Right atrium auricular region (tissue), 2 donors: Measurements from ENCODE around the gene PCSK6. TPM values are rescaled to one million over a fixed set of nuclear protein-coding genes. Genes with fewer than 3 reads are reported as not detected.
A peak's percentile ranks its signal among the peaks of the same experiment; 100 is the strongest.

Source experiments
- DNase-seq: peaks from one replicate; pipeline ENCODE4 v3.0.0-alpha.2; 2019; ENCODE audit warnings: low spot score
- H3K27ac ChIP-seq, 2 donors: fragments of 200-600 bp; sonication (generic); 1 replicate in 1 of 2; 2 replicates in 1 of 2; pipeline ENCODE4 v1.5.1; 2016 to 2019
- H3K27me3 ChIP-seq, 2 donors: fragments of 200-600 bp; sonication (generic); one replicate each; pipeline versions ENCODE4 v1.5.1 to v1.6.0; 2017 to 2019
- H3K36me3 ChIP-seq: fragments of 200-600 bp; sonication (generic); one replicate; pipeline ENCODE4 v1.5.1; 2016
- H3K4me1 ChIP-seq, 2 donors: fragments of 200-600 bp; sonication (generic); one replicate each; pipeline versions ENCODE4 v1.5.1 to v1.6.0; 2017 to 2019
- H3K4me3 ChIP-seq, 2 donors: fragments of 200-600 bp; sonication (generic); 1 replicate in 1 of 2; 2 replicates in 1 of 2; pipeline ENCODE4 v1.5.1; 2017 to 2019; ENCODE audit warnings: mild to moderate bottlenecking in 1 of 2, moderate library complexity in 1 of 2
- H3K9me3 ChIP-seq, 2 donors: fragments of 200-600 bp; sonication (generic); one replicate each; pipeline ENCODE4 v1.5.1; 2019
- total RNA-seq, 2 donors: library from RNA; depleted of rRNA; stranded (reverse); fragments of >200 nt; gene quantifications; one replicate each; pipeline ENCODE4 v1.1.0, GENCODE V29; 2016
- TF ChIP-seq, protein P1 (sequence below), 2 donors: fragments of 200-600 bp; sonication (generic); IDR thresholded peaks; one replicate each; pipeline ENCODE4 v1.5.1; 2019; ENCODE audit warnings: antibody characterized with exemption in 2 of 2

The PCSK6 gene
- total RNA-seq, 2 donors from 2014 or later: 14.4 to 19.9 TPM

GRCh38 chr15:101461097-101461496 lies 28.4 kb downstream of the PCSK6 start:
- H3K4me1 ChIP-seq: peaks cover 0 to 6% of the 10 kb centered on the region in 2 donors
- H3K27ac ChIP-seq: no peak overlapping the region
- TF ChIP-seq, protein P1, sequence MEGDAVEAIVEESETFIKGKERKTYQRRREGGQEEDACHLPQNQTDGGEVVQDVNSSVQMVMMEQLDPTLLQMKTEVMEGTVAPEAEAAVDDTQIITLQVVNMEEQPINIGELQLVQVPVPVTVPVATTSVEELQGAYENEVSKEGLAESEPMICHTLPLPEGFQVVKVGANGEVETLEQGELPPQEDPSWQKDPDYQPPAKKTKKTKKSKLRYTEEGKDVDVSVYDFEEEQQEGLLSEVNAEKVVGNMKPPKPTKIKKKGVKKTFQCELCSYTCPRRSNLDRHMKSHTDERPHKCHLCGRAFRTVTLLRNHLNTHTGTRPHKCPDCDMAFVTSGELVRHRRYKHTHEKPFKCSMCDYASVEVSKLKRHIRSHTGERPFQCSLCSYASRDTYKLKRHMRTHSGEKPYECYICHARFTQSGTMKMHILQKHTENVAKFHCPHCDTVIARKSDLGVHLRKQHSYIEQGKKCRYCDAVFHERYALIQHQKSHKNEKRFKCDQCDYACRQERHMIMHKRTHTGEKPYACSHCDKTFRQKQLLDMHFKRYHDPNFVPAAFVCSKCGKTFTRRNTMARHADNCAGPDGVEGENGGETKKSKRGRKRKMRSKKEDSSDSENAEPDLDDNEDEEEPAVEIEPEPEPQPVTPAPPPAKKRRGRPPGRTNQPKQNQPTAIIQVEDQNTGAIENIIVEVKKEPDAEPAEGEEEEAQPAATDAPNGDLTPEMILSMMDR (IDR thresholded peaks at IDR 0.05): no peak
- no peaks in the 10 kb centered on the region for H3K27me3 ChIP-seq
- H3K36me3 ChIP-seq: no peaks in the 10 kb centered on the region
- no peak for DNase-seq
- no peaks in the 10 kb centered on the region for H3K9me3 ChIP-seq
- no peak overlapping the region for H3K4me3 ChIP-seq

- H3K27ac ChIP-seq: peak overlapping the region in 1 of 2 donors; percentile 64
- H3K4me1 ChIP-seq: peaks cover 0 to 19% of the 10 kb centered on the region in 2 donors
- TF ChIP-seq, protein P1 (IDR thresholded peaks at IDR 0.05): no peak
- H3K4me3 ChIP-seq: no peak overlapping the region
- H3K9me3 ChIP-seq: no peaks in the 10 kb centered on the region
- H3K36me3 ChIP-seq: no peaks in the 10 kb centered on the region
- no peaks in the 10 kb centered on the region for H3K27me3 ChIP-seq
- no peak for DNase-seq
Observed at GRCh38 chr15:101459579-101460300, 29.8 kb downstream of the PCSK6 start.

GRCh38 chr15:101458908-101459578 lies 30.5 kb downstream of the PCSK6 start:
- DNase-seq: no peak
- no peaks in the 10 kb centered on the region for H3K9me3 ChIP-seq
- peak overlapping the region; percentile 21 to 64 for H3K27ac ChIP-seq
- no peaks in the 10 kb centered on the region for H3K36me3 ChIP-seq
- no peak overlapping the region for H3K4me3 ChIP-seq
- TF ChIP-seq, protein P1 (IDR thresholded peaks at IDR 0.05): no peak
- H3K27me3 ChIP-seq: no peaks in the 10 kb centered on the region
- H3K4me1 ChIP-seq: peaks cover 0 to 19% of the 10 kb centered on the region in 2 donors

DNA sequence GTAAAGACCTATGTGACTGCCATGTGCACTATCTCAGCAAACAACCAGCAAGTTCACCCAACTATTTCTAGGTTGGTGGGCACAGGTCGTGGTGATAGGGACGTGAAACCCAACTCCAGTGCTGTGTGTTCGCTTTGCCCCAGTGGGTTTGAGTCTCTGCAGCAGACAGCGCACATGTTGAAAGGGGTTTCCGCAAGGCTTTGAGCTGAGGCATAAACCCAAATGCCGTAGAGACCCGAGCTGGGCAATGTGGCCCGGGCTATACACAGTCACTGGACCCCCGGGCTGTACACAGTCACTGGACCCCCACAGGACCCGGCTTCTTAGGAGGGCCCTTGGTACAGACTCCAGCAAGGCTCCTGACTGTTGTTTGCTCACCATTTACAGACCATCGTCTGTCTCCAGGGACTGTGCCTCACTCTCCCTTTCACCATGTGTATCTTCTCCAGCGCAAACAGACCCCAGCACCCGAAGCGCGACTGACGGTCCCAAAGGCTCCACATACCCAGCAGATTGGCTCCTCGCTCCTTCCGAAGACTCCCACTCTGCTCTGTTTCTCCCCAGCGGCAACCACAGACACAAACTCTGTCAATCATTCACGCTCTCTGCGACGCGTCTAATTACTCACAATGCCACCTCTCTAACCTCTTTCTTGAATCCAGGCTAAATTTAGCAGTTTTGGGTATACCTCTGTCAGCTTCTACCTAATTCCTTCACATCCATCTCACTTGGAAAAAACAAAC lies 31.2 kb downstream of the PCSK6 start:
- Histone ChIP-seq H3K27ac (peak overlapping the region; percentile 21 to 64), H3K36me3 (no peaks in the 10 kb centered on the region), H3K27me3 (no peaks in the 10 kb centered on the region), H3K9me3 (no peaks in the 10 kb centered on the region), H3K4me1 (peaks cover 0 to 19% of the 10 kb centered on the region in 2 donors), H3K4me3 (no peak overlapping the region)
- DNase-seq: no peak
- TF ChIP-seq, protein P1 (IDR thresholded peaks at IDR 0.05): no peak

GRCh38 chr15:101457696-101458095 lies 31.8 kb downstream of the PCSK6 start:
- no peak for DNase-seq
- Histone ChIP-seq H3K9me3 (no peaks in the 10 kb centered on the region), H3K36me3 (no peaks in the 10 kb centered on the region), H3K4me3 (no peak overlapping the region), H3K4me1 (peaks cover 0 to 19% of the 10 kb centered on the region in 2 donors), H3K27ac (no peak overlapping the region), H3K27me3 (no peaks in the 10 kb centered on the region)
- TF ChIP-seq, protein P1 (IDR thresholded peaks at IDR 0.05): no peak
